UCSD-AML1 (cell line): Measurements from ENCODE around the gene EVA1A.

Experiments used
- DNase-seq: peaks from one replicate; lab custom pipeline; 2025; ENCODE audit not compliant: unreplicated experiment; lab: John Stamatoyannopoulos, UW

The EVA1A gene

DNA sequence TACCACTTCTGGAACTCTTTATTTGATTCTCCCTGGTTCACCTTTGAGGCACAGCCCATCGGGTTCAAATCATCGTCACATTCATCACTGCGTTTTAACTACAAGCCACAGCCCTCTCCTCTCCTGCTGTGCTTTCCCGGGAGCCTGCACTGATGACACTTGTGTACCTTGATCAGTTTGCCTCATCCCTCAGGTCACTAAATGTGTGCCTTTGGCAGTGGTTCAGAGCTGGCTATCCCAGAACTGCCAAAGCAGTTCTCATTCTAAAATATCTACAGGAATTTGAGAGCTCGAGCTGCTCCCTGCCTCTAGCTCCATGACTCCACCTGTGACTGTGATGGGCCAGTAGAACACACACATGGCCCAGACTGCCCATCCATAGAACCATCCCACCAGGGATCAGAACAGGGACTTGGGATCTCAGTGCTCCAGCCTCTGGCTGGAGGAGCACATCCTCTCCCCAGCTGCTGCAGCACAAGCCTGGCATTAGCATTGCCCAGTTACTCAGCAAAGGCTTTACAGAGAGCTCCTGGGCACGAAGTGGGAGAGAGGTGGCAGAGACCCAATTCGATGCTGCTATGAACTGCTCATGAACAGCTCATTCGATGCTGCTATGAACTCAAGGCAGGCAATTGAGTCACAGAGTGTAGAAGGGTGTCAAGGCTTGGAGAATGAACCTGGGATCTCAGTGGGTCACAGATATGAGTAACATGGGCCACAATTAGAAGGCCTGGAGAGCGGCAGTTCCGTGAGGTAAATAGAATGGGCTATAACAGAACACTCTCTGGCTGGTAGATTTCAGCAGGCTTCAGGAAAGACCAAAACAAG is 41.9 kb downstream of the EVA1A start:
- DNase-seq = no peak

GRCh38 chr2:75517547-75518230 is 43.0 kb downstream of the EVA1A start:
- no peak for DNase-seq

- no peak for DNase-seq
Measured at GRCh38 chr2:75516378-75517360, 44.1 kb downstream of the EVA1A start.

GRCh38 chr2:75515584-75516368 is 45.0 kb downstream of the EVA1A start:
- DNase-seq = no peak

DNA sequence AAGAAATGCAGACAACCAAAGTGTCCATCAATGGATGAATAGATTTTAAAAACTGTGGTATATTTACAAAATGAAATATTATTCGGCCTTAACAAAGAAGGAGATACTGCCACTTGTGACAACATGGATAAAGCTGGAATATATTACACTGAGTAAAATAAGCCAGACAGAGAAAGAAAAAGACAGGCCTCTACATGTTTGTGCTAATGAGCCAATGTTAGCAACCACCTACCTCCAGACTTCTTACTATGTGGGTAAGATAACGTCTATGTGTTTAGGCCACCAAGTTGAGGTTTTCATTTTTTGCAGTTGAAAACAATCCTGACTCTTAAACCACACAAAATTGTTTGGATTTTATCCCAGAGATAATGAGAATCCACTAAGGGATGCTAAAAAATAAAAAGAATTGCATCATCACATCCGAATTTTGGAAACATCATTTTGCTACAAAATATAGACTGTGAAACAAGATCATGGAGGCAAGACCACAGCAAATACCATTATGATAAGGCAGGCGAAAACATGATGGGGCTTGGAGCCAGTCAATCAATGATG is 47.0 kb downstream of the EVA1A start:
- DNase-seq = no peak

- no peak for DNase-seq
Measured at GRCh38 chr2:75512455-75513212, 48.1 kb downstream of the EVA1A start.

DNA sequence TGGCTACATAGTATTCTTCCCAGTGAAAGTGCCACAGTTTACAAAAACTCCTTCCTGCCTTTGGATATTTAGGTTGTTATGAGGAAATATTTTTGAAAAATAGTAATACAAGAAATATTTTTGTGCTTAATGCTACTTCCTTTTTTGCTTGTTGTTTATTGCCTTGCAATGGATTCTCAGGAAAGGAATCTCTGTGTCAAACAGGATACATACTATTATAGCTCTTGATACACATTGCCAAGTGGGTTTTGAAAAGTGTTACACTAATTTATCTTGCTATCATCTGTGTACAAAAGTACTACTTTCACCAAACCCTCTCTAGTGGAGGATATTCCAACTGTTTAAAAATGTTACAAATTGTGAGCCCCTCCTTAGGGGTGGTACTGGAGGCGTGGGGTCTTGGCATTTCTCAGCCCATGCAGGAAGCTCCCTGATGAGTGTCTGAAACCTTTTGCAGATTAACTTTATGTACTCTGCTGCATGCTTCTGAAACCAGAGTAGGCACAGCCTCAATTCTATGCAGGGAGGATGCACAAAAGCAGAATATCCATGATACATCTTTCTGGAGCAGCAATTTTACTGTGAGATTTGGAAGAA is 54.5 kb downstream of the EVA1A start:
- DNase-seq = no peak

DNA sequence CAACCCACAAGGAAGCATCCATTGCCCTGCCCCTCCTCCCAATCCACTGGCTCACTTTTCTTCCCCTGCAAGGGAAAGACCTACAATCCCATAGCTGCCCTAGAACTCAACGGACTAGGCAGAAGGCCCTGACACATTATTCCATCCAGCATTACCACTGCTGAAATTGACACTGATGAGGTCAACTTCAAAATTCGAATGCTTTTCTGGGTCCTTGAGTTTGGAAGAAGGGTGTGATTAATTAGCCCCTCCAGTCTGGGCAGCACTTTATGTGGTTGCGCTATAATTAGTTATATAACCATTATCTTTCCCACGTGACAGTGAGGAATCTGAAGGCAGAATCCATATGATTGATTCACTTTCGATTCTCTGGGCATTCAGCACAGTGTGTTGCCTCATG is 55.7 kb downstream of the EVA1A start:
- no peak for DNase-seq

- DNase-seq = no peak
Measured at GRCh38 chr2:75503048-75503607, 57.6 kb downstream of the EVA1A start.

DNA sequence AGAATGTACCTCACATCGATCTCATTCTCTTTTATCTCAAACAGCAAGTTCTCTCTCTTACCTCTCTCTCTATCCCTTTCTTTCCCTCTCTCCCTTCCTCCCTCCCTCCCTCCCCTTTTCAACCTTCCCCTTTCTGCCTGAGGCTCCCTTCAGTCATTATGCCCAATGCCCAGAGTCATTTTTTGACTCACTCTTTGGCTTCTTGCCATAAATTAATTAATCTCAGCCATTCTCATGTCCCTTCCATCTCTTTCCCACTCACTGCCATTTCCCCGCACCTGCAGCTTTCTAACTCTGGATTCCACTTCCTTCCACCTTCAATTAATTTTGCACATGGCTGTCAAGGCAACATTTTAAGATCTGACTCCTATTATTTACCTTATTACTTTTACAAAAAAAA is 60.1 kb downstream of the EVA1A start:
- no peak for DNase-seq

- no peak for DNase-seq
Measured at GRCh38 chr2:75499534-75499933, 61.2 kb downstream of the EVA1A start.

GRCh38 chr2:75498907-75499306 is 61.8 kb downstream of the EVA1A start:
- DNase-seq = no peak

DNA sequence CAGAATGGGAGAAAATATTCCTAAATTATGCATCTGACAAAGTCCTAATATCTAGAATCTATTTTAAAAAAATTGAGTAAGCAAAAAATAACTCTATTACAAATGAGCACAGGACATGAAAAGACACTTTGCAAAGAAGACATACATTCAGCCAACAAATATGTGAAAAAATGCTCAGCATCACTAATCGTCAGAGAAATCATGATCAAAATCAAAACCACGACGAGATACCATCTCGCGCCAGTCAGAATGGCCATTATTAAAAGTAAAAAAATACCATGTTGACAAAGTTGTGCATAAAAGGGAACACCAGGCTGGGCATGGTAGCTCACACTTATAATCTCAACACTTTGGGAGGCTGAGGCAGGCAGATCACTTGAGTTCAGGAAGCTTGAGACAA is 63.5 kb downstream of the EVA1A start:
- DNase-seq = no peak

DNA sequence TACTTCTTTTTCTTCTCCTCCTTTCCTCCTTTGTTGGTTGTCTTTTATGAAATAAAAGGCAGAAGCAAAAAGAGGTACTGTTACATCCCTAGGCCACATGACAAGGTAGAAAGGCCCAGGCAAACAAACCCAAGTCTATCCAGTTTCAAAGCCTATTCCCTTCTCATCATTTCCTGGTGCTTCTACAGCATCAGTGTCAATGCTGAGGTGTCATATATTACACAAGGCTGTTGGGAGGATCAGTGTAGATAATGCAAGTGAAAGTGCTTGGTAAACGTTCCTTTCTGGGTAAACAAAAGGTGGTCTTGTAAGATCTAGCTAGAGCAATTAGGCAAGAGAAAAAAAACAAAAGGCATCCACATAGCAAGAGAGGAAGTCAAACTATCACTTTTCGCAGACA is 64.9 kb downstream of the EVA1A start:
- DNase-seq = no peak

GRCh38 chr2:75494137-75494769 is 66.5 kb downstream of the EVA1A start:
- DNase-seq = no peak

GRCh38 chr2:75493230-75493629 is 67.5 kb downstream of the EVA1A start:
- DNase-seq = no peak

- no peak for DNase-seq
Measured at GRCh38 chr2:75491129-75491753, 69.5 kb downstream of the EVA1A start.

- DNase-seq = no peak
Measured at GRCh38 chr2:75489721-75490120, 71.0 kb downstream of the EVA1A start.
